Measurements from ENCODE around the gene RHOA.
"Not testable (repeated sequence)": the region's sequence is repeated elsewhere in the genome, so short reads cannot be mapped to it uniquely, and the experiment has no call there.

RHOA gene

DNA sequence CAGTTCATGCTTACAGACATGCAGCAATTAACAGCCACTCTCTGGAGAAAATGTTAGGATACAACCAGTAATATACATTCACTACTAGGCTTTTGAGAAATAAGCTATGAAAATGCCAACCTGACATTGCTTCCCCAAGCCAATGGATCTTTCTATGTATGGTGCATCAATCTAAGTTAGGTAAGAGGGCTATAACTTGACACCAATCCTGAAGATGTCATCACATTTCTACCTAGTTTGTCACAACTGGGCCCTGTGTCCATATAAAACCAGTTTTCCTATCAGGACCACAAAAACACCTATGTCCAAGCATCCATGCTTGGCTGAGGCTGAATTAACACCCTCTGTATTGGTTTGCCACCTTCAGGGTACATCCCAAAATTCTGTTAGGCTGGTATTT, 39.8 kb downstream of the RHOA start:
- DNase-seq (ENCODE audit: low read depth), result no peak
- TF ChIP-seq CTCF (IDR thresholded peaks at IDR 0.05; ENCODE audit: low read depth, low read length, missing control alignments), result no peak
- H3K4me3 ChIP-seq (ENCODE audit: low read depth, low read length), result no peak overlapping the region

GRCh38 chr3:49370585-49371290, 41.0 kb downstream of the RHOA start:
- H3K4me3 ChIP-seq (ENCODE audit: low read depth, low read length), result no peak overlapping the region
- no peak for DNase-seq (ENCODE audit: low read depth)
- no peak for TF ChIP-seq CTCF (IDR thresholded peaks at IDR 0.05; ENCODE audit: low read depth, low read length, missing control alignments)

DNA sequence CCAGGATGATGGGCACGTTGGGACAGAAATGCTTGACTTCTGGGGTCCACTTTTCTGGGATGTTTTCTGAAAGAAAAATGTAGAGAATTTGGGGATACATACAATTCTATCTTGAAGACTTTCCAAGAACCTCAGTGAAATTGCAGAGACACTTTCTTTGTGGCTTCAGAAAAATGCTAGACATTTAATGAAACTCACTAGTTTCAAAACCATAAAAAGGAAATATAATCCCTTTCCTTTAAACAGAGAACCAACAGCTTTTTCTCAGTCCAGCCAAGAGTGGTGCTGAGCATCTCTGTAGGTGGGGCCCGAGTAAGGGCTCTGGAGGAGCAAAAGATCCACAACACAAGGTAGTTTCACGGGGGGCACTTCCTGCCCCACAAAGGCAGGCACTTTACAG, 49.2 kb downstream of the RHOA start:
- DNase-seq (ENCODE audit: low read depth), result no peak
- no peak overlapping the region for H3K4me3 ChIP-seq (ENCODE audit: low read depth, low read length)
- TF ChIP-seq CTCF (IDR thresholded peaks at IDR 0.05; ENCODE audit: low read depth, low read length, missing control alignments), result no peak

- no peak for DNase-seq (ENCODE audit: low read depth)
- no peak overlapping the region for H3K4me3 ChIP-seq (ENCODE audit: low read depth, low read length)
- TF ChIP-seq CTCF (IDR thresholded peaks at IDR 0.05; ENCODE audit: low read depth, low read length, missing control alignments), result no peak
These were observed 52.2 kb downstream of the RHOA start for GRCh38 chr3:49359623-49360022.

- no peak for DNase-seq (ENCODE audit: low read depth)
- peak overlapping the region; percentile 95 for H3K4me3 ChIP-seq (ENCODE audit: low read depth, low read length)
- no peak for TF ChIP-seq CTCF (IDR thresholded peaks at IDR 0.05; ENCODE audit: low read depth, low read length, missing control alignments)
These were observed 52.9 kb downstream of the RHOA start for GRCh38 chr3:49358884-49359225.

GRCh38 chr3:49358217-49358883, 53.4 kb downstream of the RHOA start, which contains the start of gene GPX1:
TSS of gene GPX1 (minus strand) at chr3:49358353. CDS start at chr3:49358278, 75 bp downstream.
- DNase-seq (ENCODE audit: low read depth), result peak; percentile 75
- no peak for TF ChIP-seq CTCF (IDR thresholded peaks at IDR 0.05; ENCODE audit: low read depth, low read length, missing control alignments)
- H3K4me3 ChIP-seq (ENCODE audit: low read depth, low read length), result peak within 1 kb of the TSS; percentile 95

GRCh38 chr3:49357443-49358216, 54.1 kb downstream of the RHOA start:
- DNase-seq (ENCODE audit: low read depth), result not testable (repeated sequence)
- H3K4me3 ChIP-seq (ENCODE audit: low read depth, low read length), result peak overlapping the region; percentile 95

DNA sequence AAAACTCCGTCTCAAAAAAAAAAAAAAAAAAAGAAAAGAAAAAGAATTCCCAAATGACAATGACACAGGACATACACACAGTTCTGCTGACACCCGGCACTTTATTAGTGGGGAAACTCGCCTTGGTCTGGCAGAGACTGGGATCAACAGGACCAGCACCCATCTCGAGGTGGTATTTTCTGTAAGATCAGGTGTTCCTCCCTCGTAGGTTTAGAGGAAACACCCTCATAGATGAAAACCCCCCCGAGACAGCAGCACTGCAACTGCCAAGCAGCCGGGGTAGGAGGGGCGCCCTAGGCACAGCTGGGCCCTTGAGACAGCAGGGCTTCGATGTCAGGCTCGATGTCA, 54.7 kb downstream of the RHOA start:
- peak overlapping the region; percentile 95 for H3K4me3 ChIP-seq (ENCODE audit: low read depth, low read length)
- not testable (repeated sequence) for DNase-seq (ENCODE audit: low read depth)

Data from GM12864 (cell line).